HG03280 (cell line): Measurements from ENCODE around the gene PROKR1.
"Not testable (repeated sequence)": the region's sequence is repeated elsewhere in the genome, so short reads cannot be mapped to it uniquely, and the experiment has no call there.

Experiments used
- ATAC-seq: cut with Tn5 transposase; IDR thresholded peaks from one replicate; pipeline ENCODE4 v1.9.1; 2021; ENCODE audit warnings: mild to moderate bottlenecking, moderate library complexity; ENCODE audit not compliant: unreplicated experiment

Gene PROKR1

DNA sequence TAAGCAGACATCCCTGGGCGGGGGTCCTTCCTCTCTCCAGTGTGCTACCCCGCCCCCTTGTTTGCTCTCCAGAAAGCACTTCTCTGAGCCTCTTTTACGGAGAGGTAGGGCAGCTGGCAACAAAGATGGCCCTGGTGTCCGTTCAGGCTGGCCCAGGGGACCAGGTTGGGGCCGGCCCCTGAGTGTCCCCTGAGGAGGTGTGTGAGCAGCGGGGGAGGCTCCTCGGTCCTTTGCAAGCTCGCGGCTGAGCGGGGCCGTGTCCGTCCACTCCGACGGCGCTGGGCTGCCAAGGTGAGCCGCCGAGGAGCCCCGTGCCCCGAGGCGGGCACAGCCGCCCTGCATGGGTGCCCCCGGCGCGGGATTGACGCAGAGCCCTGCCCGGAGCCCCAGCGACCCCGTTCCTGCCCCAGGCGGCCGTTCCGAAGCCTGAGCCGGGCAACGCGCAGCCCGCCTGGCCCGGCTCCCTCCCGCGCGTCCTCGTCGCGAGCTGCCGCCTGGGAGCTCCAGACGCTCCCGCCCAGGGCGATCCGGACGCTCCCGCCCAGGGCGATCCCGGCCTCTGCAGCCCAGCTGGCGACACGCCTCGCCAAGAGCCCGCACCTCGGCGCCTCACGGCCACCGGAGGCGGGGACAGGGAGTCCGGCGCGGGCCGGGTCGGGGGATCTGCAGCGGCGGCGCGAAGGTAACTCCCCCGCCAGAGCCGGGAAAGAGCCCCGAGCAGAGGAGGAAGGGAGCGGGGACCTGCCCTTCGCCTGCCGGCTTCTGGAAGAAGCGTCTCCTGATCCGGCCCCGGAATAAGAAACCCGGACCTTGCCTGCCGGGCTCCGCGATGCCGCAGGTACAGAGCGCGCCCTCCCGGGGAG is at the start of gene PROKR1:
Gene PROKR1, plus strand, starts transcription at position 569 of the 863 bp plus-strand sequence. CDS start 2,243 bp downstream, outside the sequence.
- no peak for ATAC-seq

DNA sequence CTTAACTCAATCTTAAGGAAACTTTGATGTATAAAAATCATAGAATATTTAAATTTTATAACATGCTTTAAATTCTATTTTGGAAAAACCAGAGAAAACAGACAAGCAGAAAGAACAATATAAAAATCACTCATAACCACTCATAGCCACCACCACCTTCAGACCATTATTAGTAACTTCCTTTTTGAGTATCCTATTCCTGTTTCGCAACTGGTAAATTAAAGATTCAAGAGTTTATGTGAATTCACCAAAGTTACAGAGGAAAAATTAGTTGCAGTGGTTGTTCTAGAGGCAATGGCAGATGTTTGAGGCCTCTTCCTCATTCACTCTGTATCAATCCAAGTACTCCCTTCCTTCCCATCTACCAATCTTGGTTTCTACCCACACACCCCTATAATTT is 49.3 kb upstream of the PROKR1 start:
- ATAC-seq, result no peak

DNA sequence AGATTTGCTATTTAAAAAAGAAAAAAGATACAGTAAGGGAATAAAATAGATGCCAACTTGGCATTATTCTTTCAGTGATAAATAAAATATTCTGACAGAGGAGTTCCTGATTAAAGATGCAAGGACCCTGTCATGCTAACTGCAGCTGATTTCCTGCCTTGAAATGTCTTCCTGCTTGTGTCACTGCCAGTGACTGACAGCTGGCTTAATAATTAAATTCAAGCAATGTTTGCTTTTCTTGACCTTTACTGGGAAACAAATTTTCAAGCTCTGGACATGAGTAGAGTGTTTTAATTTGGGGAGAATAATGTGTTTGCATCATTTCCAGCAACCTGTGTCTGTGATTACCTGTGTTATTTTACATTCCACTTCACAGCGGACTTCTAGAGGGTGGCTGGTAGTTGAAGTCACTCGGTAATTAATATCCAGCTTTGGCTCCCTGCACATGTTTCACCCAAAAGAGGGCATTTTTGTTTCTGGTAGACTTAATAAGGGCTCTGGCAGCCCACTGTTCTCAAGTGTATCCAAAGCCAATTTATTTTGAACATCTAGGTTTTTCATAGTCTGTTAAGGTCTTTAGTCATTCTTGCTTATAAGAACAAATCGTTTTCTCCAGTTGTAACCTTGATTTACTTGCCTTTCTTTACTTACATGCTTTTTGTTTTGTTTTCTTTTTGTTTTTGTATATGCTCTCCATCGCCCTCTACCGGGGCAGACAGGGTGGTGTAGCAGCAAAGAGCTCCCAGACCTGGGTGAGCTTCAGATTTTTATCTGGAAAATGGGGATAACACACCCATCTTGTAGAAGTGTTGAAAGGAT is 48.5 kb upstream of the PROKR1 start:
- peak; percentile 76 for ATAC-seq

DNA sequence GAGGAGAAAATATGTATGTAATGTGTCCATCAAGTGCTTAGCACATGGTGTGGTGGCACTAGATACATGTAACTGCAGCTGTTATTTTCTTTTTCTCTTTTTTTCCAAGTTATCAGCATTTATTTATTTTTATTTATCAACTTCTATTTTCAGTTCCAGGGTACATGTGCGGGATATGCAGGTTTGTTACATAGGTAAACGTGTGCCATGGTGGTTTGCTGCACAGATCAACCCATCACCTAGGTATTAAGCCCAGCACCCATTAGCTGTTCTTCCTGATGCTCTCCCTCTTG is 47.9 kb upstream of the PROKR1 start:
- not testable (repeated sequence) for ATAC-seq

DNA sequence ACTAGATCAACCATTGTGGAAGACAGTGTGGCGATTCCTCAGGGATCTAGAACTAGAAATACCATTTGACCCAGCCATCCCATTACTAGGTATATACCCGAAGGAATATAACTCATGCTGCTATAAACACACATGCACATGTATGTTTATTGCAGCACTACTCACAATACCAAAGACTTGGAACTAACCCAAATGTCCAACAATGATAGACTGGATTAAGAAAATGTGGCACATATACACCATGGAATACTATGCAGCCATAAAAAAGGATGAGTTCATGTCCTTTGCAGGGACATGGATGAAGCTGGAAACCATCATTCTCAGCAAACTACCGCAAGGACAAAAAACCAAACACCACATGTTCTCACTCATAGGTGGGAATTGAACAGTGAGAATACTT is 42.9 kb upstream of the PROKR1 start:
- ATAC-seq, result not testable (repeated sequence)

DNA sequence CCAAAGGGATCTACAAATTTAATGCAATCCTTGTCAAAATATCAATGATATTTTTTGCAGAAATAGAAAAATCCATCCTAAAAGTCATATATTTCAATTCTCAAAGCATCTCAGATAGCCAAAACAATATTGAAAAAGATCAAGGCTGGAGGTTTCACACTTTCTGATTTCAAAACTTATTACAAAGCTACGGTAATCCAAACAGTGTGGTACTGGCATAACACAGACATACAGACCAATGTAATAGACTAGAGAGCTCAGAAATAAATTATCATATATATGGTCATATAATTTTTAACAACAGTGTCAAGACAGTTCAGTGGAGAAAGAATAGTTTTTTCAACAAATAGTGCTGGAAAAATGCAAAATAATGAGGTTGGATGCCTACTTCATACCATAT is 40.3 kb upstream of the PROKR1 start:
- no peak for ATAC-seq

DNA sequence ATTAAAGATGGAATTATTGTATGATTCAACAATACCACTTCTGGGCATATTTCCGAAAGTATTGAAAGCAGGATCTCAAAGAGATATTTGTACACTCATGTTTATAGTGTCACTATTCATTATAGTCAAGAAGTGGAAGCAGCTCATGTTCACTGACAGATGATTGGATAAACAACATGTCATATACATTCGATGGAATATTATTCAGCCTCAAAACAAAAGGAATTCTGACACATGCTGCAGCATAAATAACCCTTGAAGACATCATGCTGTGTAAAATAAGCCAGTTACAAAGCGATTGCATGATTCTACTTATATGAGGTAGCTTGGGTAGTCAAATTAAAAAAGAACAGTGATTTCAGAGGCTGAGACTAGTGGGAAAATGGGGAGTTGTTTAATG is 39.3 kb upstream of the PROKR1 start:
- ATAC-seq, result no peak

DNA sequence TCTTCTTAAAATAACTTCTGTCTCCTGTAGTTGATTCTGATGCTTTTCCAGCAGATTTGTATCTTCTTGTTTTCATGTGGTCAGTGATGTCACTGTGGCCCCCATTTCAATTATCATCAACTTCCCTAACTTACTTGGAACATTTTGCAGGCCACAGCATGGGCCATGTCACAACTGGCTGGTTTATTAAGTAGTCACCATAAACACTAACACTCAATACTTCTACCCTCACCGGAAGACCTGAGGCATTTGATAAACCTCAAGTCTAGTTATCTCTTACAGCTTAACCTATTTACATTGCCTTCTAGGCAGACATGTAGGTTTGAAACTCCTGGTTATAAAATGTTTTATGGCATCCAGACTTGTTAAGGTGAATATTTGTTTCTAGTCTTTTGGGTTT is 37.4 kb upstream of the PROKR1 start:
- no peak for ATAC-seq

DNA sequence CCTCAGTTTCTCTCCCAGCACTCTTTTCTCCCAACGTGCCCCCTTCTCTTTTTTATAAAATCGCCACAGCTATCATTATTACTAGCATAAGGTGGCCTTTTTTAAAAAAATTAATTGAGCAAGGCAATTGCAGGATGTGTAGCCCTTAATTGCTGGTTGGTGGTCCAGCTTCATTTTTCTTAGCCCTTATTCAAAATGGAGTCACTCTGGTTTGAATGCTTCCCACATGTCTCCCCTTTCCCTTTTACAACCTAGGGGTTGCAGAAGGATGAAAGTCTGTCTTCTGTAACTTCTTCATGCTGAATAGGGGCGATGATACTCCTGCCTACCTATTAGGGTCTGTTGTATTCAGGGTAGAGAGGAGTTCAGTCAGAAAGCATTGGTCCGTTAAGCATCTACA is 36.6 kb upstream of the PROKR1 start:
- no peak for ATAC-seq

DNA sequence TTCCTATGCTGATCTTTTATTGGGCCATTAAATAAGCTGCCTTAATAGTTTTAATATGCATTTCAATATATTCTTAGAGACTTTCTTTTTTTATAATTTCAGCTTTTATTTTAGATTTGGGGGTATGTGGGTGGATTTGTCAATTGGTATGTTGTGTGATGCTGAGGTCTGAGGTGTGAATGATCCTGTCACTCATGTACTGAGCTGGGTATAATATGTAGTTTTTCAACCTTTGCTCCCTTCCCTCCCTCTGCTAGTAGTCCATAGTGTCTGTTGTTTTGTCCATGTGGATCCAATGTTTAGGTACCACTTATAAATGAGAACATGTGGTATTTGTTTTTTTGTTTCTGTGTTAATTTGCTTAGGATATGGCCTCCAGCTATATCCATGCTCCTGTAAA is 35.5 kb upstream of the PROKR1 start:
- ATAC-seq, result no peak

DNA sequence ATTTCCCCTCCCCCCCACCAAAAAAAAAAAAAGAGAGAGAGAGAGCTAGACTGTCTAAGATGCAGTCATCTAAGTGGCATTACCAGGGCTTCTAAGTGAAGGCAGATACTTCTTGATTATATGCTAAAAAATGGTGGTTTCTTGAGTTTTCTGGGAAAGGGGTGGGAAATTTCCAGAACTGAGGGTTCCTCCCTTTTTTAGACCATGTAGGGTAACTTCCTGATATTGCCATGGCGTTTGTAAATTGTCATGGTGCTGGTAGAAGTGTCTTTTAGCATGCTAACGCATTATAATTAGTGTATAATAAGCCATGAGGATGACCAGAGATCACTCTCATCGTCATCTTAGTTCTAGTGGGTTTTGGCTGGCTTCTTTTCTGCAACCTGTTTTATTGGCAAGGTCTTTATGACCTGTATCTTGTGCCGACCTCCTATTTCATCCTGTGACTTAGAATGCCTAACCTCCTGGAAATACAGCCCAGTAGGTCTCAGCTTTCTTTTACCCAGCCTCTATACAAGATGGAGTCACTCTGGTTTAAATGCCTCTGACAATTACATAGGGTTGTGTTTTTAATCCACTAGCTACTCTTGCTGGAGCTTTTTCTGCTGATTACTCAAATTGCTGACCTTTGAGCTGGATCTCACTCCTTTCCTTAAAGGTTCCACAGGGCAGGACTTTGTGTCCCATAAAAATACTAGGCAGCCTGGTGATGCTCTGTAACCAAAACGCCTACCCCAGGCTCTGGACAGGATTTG is 30.4 kb upstream of the PROKR1 start:
- no peak for ATAC-seq

DNA sequence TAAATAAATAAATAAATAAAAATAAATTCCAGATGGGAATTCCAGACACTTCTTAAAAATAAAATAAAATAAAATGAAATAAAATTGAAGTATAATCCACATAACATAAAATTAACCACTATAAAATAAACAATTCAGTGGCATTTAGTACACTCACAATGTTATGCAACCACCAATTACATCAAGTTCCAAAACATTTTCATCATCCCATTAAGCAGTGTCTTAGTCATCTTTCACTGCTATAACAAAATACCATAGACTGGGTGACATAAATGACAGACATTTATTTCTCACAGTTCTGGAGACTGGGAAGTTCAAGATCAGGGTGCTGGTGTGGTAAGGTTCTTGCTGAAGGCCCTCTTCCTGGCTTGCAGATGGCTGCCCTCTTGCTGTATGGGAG is 22.6 kb upstream of the PROKR1 start:
- ATAC-seq, result no peak

DNA sequence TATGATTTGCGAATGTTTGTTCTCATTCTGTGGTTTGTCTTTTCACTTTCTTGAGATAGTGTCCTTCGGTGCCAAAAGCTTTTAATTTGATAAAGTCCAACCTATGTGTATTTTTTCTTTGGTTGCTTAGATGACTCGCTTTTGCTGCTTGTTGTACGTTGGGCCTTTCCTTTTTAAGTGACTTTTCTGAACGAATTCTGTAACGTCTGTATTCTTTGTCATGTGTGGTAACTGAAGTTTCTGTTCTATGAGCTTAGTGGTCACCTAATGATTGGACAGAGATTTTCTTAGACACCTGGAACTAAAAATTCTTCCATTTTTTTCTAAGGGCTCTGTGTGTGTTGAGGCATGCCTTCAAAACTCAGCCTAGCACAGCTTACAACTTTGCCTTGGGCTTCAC is 19.6 kb upstream of the PROKR1 start:
- ATAC-seq, result no peak

DNA sequence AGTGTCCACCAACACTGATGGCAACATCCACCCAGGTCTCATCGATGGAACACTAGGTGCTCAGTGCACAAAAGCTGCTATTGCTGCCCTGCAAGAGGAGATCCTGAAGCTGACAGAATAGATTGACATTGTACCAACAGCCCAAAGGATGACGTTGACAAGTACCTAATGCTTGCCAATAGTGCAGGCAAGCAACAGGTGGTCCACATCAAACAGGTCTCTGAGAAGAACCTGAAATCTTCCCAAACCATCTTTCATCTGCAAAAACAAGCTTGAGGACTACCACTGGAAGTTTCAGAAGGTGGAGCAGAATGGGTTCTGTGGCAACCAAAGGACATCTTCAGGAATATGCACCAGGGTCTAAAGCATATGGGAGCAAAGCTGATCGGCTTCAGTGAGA is 15.8 kb upstream of the PROKR1 start:
- no peak for ATAC-seq

DNA sequence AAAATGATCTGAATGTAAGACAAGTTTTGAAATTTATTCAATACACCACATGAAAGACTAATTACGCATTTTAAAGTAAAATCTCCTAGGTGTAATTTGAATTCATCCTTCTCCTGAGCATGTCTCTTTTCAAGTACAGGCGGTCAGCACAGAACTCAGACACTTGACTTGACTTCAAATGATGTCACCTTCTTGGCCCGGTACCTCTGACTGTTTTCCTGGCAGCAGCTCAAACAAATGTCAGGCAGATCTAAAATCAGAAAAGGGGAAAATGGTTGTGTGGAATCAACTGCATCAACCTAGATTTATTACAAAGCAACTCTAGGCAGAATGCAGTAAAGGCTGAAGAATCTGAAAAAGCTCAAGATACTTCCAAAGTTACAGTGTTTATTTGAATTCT is 11.4 kb upstream of the PROKR1 start:
- ATAC-seq, result no peak

DNA sequence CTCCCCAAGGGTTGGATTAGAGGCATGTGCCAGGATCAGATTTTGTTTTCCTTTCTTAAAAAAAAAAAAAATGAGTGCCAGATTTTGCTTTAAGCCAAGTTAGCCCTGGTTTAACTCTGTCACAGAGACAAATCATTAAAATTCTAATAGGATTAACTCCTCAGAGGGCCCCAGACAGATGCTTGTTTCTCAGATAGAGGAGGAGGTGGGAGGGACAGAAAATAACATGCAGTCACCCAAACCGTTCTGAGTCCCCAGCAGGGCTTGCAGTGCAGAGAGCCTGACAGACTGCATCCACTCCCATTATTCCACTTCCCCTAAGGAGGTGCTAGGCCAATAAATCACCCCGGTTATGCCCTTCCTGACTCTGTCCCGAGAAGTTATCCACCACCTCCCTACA is 6.3 kb upstream of the PROKR1 start:
- no peak for ATAC-seq

DNA sequence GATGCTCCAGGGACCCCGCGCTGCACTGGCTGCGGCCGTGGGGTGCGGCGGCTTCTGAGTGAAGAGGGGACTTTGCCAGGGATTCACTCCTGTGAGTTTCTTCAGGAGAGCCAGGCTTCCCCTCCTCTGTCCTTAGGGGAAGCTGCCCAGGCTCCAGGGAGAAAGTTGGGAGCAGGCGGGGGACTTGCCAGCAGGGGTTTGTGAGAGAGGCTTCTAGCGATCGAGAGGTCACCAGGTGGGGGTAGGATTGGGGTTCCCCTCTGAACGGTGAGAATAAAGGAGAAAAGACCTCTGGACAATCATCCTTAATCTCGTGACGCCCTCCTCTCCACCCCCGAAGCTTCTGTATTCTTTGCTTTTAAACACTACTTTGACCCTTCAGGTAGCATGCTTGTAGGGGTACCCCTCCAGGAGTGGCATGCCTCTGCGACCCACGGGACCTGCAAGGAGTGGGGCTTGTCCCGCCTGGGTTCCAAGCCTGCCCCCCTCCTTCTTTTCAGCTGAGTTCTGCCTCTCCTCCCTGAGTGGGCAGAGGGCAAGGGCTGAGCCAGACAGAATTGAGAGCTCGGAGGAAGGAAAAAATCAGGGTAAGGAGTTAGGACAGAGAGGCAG is 601 bp downstream of the PROKR1 start:
- ATAC-seq, result no peak

DNA sequence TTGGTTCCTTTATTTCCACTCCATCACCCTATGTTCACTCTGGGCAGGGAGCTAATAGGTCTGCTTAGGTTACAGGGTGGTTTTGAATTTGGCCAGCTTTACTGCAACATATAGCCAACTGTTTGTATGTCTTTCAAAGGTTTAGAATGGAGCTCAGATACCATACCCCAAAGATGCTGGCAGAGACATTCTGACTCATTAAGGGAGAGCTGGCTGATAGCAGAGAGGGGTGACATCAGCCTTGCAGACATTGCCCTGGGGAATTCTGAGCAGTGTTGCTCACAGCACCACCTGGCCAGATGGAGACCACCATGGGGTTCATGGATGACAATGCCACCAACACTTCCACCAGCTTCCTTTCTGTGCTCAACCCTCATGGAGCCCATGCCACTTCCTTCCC is 2.1 kb downstream of the PROKR1 start:
- no peak for ATAC-seq

DNA sequence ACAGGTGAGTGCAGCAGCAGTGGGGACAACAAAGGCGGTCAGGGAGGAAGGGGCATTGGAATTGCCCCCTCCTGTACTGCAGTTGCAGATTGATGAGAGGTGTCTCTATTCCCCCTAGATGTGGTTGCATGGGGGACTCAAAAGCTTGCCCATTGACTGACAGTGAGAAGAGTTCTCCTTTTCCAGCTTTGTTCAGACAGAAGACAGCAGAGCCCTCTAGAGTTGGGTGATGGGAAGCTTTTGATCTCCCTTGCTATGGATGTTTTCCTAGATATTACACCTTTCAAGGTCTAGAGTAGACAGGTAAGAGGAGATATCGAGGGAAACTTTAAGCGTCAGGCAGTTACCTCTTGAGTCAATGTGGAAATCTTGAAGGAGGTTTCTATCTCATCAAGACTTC is 2.9 kb downstream of the PROKR1 start:
- no peak for ATAC-seq

DNA sequence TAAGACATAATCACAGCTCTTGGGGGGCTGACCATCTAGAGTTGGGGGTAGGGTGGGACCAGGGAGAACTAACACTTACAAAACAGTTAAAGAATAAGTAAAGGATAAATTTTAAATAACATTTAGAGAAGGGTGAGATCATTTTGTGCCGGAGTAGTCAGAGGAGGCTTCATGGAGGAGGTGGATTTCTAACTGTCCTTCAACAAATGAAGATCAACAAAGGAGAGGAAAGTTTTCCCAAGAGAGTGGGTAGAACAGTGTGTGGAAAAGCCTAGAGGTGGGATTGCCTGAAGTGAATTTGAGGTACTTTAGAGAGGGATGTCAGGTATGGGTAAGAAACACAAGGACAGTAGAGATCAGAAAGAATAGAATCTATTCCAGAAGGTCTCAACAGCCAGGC is 7.3 kb downstream of the PROKR1 start:
- no peak for ATAC-seq

DNA sequence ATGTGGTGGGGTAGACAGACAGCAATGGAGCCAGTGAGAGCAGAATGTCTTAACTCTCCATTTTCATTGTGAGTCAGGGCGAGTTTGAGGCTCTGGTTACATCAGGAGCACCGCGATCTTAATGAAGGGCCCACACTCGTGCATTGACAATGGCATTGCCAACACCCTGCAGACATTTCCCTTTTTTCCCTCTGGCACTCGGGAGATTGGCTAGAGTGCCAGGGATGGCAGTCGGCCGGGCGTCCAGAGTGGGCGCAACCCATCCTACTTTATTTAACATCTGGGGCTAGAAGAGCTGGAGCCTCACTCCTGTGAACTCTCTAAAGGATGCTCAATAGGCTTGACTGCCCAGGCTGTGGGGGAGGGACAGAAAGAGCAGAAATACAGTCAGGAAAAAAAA is 9.7 kb downstream of the PROKR1 start:
- ATAC-seq, result no peak
